GM19397 (cell line): ENCODE results near the gene SOX2.
"Not testable (repeated sequence)": the region's sequence is repeated elsewhere in the genome, so short reads cannot be mapped to it uniquely, and the experiment has no call there.

ENCODE experiments used
- ATAC-seq: cut with Tn5 transposase; IDR thresholded peaks from one replicate; pipeline ENCODE4 v1.9.1; 2021; ENCODE audit warnings: mild to moderate bottlenecking, moderate library complexity; ENCODE audit not compliant: unreplicated experiment

SOX2 gene

DNA sequence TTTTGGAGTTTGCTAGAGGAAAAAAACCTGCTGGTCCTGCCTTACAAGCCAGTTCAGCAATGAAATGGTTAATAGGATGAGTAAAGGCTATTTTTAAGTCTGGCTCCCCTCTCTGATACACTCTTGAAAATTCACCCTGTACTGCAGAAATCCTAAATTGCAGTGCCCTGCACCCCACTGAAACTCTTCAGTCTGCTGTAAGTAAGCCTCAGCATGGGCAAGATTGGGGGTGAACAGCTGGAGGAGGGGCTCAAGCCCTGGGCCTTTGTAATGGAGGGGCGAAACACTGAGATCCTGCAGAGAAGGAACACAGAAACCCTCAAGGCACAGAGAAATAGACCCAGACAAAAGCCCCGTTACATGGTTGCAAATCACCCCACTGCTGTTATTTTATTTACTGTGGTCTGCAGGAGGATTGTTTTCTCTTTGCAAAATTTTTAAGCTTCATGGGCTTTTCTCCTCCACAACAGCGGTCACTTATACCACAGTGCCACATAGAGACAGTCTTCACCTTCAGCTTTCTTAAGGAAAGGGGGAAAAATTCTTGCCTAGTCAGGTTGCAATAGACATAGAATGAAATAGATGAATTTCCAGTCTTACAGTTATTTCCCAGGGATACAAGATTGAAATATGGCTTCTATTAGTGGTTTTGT, 45.0 kb downstream of the SOX2 start:
- no peak for ATAC-seq

DNA sequence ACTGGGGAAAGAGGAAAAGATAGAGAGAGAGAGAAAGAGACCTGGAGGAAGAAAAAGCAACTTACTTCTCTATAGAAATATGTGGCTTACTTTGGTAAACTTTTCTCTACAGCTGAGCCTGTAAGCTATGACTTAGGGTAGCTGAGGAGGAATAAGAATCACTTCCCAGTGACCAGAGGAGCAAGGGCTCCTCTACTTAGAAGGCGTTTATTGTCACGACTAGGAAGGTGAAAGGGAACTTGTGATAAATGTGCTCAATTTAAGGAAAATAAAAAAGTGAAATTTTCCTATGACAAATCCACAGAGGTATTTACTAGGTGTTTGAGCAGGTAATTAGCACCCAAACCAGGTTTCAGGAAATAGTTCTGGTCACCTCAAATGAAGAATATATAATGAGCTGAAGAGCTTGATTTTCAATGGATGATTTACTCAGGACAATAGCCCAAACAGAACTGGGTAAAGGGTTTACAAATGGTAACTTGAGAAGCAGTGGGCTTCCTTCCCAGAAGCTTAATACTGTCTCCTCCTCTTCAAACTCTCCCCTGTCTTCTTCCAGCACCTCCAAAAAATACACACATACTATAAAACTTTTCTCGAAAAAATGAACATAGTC, 46.1 kb downstream of the SOX2 start:
- no peak for ATAC-seq

DNA sequence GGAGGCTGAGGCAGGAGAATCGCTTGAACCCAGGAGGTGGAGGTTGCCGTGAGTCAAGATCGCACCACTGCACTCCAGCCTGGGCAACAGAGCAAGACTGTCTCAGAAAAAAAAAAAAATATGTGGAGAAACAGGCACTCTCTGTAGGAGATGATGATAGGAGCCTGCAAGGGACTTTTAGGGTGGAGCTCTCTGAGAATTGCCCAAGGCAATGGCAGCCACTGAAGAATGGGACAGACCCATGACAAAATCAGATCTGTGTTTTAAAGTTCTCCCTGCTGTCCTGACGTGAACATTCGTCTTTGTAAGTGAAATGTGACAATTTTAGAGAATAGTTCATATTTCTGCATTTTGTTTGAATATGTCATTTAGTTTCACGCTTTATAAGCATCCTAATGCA, 50.2 kb downstream of the SOX2 start:
- ATAC-seq, result no peak

DNA sequence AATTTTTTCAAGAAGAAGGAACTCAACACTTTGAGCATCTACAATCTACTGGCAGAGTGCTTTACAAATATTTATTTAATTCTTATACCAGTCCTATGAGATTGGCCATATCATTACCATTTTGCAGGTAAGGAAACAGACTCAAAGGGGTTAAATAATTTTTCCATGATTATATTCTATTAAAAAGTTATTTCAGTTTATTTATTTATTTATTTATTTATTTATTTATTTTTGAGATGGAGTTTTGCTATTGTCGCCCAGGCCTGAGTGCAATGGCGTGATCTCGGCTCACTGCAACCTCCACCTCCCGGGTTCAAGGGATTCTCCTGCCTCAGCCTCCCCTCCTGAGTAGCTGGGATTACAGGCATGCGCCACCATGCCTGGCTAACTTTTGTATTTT, 52.3 kb downstream of the SOX2 start:
- not testable (repeated sequence) for ATAC-seq
